Sigmoid colon (tissue), 4 donors: Measurements from ENCODE around the gene MT1A.
"Not testable (repeated sequence)": the region's sequence is repeated elsewhere in the genome, so short reads cannot be mapped to it uniquely, and the experiment has no call there.

ENCODE experiments used
- CTCF ChIP-seq, 4 experiments: fragments of 450-650 bp in 3 of 4; fragments of 200-600 bp in 1 of 4; IDR thresholded peaks; one replicate each; pipeline ENCODE4 v1.5.1; 2016 to 2019; ENCODE audit warnings: antibody characterized with exemption in 4 of 4, mild to moderate bottlenecking in 3 of 4, moderate library complexity in 2 of 4
- EP300 ChIP-seq, 4 donors: sonication (generic); formaldehyde crosslinking; IDR thresholded peaks; one replicate each; pipeline ENCODE4 v1.6.1; 2017; ENCODE audit warnings: antibody characterized with exemption in 4 of 4
- POLR2A ChIP-seq, 2 donors: fragments of 450-650 bp; IDR thresholded peaks; one replicate each; pipeline ENCODE4 v1.6.1; 2016; ENCODE audit warnings: antibody characterized with exemption in 2 of 2, mild to moderate bottlenecking in 2 of 2, moderate library complexity in 2 of 2
- POLR2AphosphoS5 ChIP-seq, 4 donors: sonication (generic); formaldehyde crosslinking; IDR thresholded peaks; one replicate each; pipeline ENCODE4 v1.6.1; 2017; ENCODE audit warnings: antibody characterized with exemption in 4 of 4

GRCh38 chr16:56674570-56674969, 36.1 kb downstream of the MT1A start:
- not testable (repeated sequence) for TF ChIP-seq CTCF, EP300, POLR2A, POLR2AphosphoS5 (IDR thresholded peaks at IDR 0.05)
